ENCODE measurements around the gene COL28A1.

DNA sequence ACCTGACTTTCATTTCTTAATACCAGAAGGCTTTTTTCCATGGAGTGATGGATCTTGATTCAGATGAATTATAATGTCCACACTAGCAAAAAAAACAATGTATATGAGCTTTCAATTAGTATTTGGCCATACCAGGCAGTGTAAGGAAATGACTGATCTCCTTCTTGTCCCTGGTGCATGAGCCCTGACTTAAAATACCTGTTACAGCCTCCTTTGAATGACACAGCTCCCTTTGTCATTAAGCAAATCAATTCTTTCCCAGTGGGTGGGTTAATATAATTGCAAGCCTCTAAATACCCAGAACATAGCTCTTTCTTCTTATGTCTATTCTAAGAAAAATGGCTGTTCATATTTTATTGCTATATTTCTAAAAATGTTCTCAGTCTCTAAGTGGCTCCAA is 188.6 kb downstream of the COL28A1 start:
- TF ChIP-seq, protein P1, sequence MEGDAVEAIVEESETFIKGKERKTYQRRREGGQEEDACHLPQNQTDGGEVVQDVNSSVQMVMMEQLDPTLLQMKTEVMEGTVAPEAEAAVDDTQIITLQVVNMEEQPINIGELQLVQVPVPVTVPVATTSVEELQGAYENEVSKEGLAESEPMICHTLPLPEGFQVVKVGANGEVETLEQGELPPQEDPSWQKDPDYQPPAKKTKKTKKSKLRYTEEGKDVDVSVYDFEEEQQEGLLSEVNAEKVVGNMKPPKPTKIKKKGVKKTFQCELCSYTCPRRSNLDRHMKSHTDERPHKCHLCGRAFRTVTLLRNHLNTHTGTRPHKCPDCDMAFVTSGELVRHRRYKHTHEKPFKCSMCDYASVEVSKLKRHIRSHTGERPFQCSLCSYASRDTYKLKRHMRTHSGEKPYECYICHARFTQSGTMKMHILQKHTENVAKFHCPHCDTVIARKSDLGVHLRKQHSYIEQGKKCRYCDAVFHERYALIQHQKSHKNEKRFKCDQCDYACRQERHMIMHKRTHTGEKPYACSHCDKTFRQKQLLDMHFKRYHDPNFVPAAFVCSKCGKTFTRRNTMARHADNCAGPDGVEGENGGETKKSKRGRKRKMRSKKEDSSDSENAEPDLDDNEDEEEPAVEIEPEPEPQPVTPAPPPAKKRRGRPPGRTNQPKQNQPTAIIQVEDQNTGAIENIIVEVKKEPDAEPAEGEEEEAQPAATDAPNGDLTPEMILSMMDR (IDR thresholded peaks at IDR 0.05; ENCODE audit: low read depth, low read length) = no peak
- no peak for TF ChIP-seq EZH2phosphoT487 (IDR thresholded peaks at IDR 0.05; ENCODE audit: low read depth)
